Lower leg skin (tissue), 3 donors: ENCODE results near the gene NECTIN4.

Source experiments
- POLR2A ChIP-seq, 2 donors: fragments of 450-650 bp; IDR thresholded peaks; one replicate each; pipeline ENCODE4 v1.6.1; 2016 to 2017; ENCODE audit warnings: antibody characterized with exemption in 2 of 2, mild to moderate bottlenecking in 1 of 2, moderate library complexity in 1 of 2
- TF ChIP-seq, protein P1 (sequence below), 3 donors: fragments of 450-650 bp; IDR thresholded peaks; one replicate each; pipeline ENCODE4 v1.5.1; 2016; ENCODE audit warnings: antibody characterized with exemption in 3 of 3, mild to moderate bottlenecking in 3 of 3, moderate library complexity in 2 of 3

GRCh38 chr1:161121834-161122233 lies 32.5 kb upstream of the NECTIN4 start:
- no peak for TF ChIP-seq POLR2A (IDR thresholded peaks at IDR 0.05)
- TF ChIP-seq, protein P1, sequence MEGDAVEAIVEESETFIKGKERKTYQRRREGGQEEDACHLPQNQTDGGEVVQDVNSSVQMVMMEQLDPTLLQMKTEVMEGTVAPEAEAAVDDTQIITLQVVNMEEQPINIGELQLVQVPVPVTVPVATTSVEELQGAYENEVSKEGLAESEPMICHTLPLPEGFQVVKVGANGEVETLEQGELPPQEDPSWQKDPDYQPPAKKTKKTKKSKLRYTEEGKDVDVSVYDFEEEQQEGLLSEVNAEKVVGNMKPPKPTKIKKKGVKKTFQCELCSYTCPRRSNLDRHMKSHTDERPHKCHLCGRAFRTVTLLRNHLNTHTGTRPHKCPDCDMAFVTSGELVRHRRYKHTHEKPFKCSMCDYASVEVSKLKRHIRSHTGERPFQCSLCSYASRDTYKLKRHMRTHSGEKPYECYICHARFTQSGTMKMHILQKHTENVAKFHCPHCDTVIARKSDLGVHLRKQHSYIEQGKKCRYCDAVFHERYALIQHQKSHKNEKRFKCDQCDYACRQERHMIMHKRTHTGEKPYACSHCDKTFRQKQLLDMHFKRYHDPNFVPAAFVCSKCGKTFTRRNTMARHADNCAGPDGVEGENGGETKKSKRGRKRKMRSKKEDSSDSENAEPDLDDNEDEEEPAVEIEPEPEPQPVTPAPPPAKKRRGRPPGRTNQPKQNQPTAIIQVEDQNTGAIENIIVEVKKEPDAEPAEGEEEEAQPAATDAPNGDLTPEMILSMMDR (IDR thresholded peaks at IDR 0.05) = no peak
